Measurements from ENCODE around the gene SNX17.

DNA sequence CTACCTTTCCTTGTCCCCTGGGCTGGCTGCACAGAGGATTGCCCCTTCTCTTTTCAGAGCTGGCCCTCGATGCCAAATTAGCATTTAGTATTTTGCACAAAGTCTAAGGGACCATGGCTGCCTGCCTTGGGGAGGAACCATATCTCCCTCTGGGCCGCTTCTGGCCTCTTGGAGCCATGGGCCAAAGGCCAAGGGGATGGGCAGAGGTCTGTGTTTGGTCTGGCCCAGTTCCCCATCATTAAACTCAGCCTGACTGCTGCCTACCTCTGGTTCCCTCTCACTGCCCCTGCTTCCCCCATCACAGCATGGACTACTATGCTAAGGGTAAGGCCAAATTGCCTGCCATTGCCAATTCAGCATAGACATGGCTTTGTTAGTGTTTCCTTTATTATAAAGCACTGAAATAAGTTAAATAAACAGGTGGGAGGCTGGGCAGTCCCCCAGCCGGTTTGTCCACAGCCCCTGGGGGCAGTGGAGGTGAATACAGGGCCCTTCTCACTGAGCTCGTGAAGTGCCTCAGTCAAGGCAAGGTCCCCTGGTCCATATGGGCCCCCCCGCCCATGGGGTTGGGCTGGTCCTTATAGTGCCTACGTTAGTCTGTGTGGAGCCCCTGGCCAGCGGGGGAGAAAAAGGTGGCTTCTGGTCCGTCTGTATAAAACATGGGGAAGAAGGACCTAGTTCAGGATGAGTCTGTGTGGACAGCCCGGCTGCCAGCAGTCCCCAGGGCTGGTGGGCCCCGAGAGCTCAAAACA lies 6.6 kb downstream of the SNX17 start:
- TF ChIP-seq POLR2A (IDR thresholded peaks at IDR 0.05; ENCODE audit: low read depth, low read length) (no peak), TAF1 (IDR thresholded peaks at IDR 0.05; ENCODE audit: low read depth, low read length) (no peak), POLR2AphosphoS5 (IDR thresholded peaks at IDR 0.05; ENCODE audit: low read depth, low read length) (no peak), SPI1 (IDR thresholded peaks at IDR 0.05; ENCODE audit: low read depth, low read length) (no peak), POU2F2 (IDR thresholded peaks at IDR 0.05; ENCODE audit: low read depth, low read length) (no peak), PAX5 (IDR thresholded peaks at IDR 0.05; ENCODE audit: insufficient read depth, low read length, severe bottlenecking) (no peak)
